ENCODE results near the gene ADCY1. TPM values are rescaled to one million over a fixed set of nuclear protein-coding genes. Genes with fewer than 3 reads are reported as not detected.

The ADCY1 gene
- total RNA-seq, 1 donor from 2014 or later: 2.8 TPM

- Histone ChIP-seq H3K4me1 (peaks cover 18% of the 10 kb centered on the region), H3K9me3 (replicated peaks) (no peaks in the 10 kb centered on the region), H3K27ac (replicated peaks) (no peak overlapping the region), H3K27me3 (ENCODE audit: low read depth) (peaks cover 13% of the 10 kb centered on the region), H3K4me3 (no peak overlapping the region), H3K36me3 (no peaks in the 10 kb centered on the region)
- no peak for DNase-seq
- TF ChIP-seq CTCF (IDR thresholded peaks at IDR 0.05; ENCODE audit: borderline replicate concordance): no peak
- intact Hi-C loops (cut with micrococcal nuclease): no loop called here
Measured at GRCh38 chr7:45582136-45582749, 8.1 kb downstream of the ADCY1 start.

GRCh38 chr7:45582868-45583277 lies 8.7 kb downstream of the ADCY1 start:
- Histone ChIP-seq H3K27ac (replicated peaks) (no peak overlapping the region), H3K9me3 (replicated peaks) (no peaks in the 10 kb centered on the region), H3K36me3 (no peaks in the 10 kb centered on the region), H3K4me3 (no peak overlapping the region), H3K27me3 (ENCODE audit: low read depth) (peaks cover 9% of the 10 kb centered on the region), H3K4me1 (peaks cover 18% of the 10 kb centered on the region)
- intact Hi-C loops (cut with micrococcal nuclease): no loop called here
- DNase-seq: no peak
- TF ChIP-seq CTCF (IDR thresholded peaks at IDR 0.05; ENCODE audit: borderline replicate concordance): no peak

- Histone ChIP-seq H3K9me3 (replicated peaks) (no peaks in the 10 kb centered on the region), H3K4me3 (no peak overlapping the region), H3K4me1 (peaks cover 18% of the 10 kb centered on the region), H3K27me3 (ENCODE audit: low read depth) (peaks cover 6% of the 10 kb centered on the region), H3K36me3 (no peaks in the 10 kb centered on the region), H3K27ac (replicated peaks) (no peak overlapping the region)
- DNase-seq: no peak
- intact Hi-C loops (cut with micrococcal nuclease): no loop called here
- no peak for TF ChIP-seq CTCF (IDR thresholded peaks at IDR 0.05; ENCODE audit: borderline replicate concordance)
Measured at GRCh38 chr7:45583296-45583695, 9.1 kb downstream of the ADCY1 start.

- no peak for TF ChIP-seq CTCF (IDR thresholded peaks at IDR 0.05; ENCODE audit: borderline replicate concordance)
- H3K9me3 ChIP-seq (replicated peaks): no peaks in the 10 kb centered on the region
- H3K4me1 ChIP-seq: peaks cover 18% of the 10 kb centered on the region
- H3K4me3 ChIP-seq: no peak overlapping the region
- peaks cover 13% of the 10 kb centered on the region for H3K27me3 ChIP-seq (ENCODE audit: low read depth)
- no peaks in the 10 kb centered on the region for H3K36me3 ChIP-seq
- DNase-seq: no peak
- no peak overlapping the region for H3K27ac ChIP-seq (replicated peaks)
- intact Hi-C loops (cut with micrococcal nuclease): no loop called here
Measured at GRCh38 chr7:45584261-45585210, 10.4 kb downstream of the ADCY1 start.

GRCh38 chr7:45585628-45586027 lies 11.5 kb downstream of the ADCY1 start:
- no peaks in the 10 kb centered on the region for H3K36me3 ChIP-seq
- intact Hi-C loops (cut with micrococcal nuclease): no loop called here
- no peak overlapping the region for H3K4me3 ChIP-seq
- peaks cover 13% of the 10 kb centered on the region for H3K27me3 ChIP-seq (ENCODE audit: low read depth)
- no peak overlapping the region for H3K27ac ChIP-seq (replicated peaks)
- DNase-seq: no peak
- no peaks in the 10 kb centered on the region for H3K9me3 ChIP-seq (replicated peaks)
- TF ChIP-seq CTCF (IDR thresholded peaks at IDR 0.05; ENCODE audit: borderline replicate concordance): no peak
- H3K4me1 ChIP-seq: peaks cover 10% of the 10 kb centered on the region
